HG03045 (cell line): ENCODE data around the gene RND1.

ENCODE experiments used
- ATAC-seq: cut with Tn5 transposase; IDR thresholded peaks from one replicate; pipeline ENCODE4 v1.9.1; 2021; ENCODE audit warnings: mild to moderate bottlenecking, moderate library complexity; ENCODE audit not compliant: unreplicated experiment

The RND1 gene

DNA sequence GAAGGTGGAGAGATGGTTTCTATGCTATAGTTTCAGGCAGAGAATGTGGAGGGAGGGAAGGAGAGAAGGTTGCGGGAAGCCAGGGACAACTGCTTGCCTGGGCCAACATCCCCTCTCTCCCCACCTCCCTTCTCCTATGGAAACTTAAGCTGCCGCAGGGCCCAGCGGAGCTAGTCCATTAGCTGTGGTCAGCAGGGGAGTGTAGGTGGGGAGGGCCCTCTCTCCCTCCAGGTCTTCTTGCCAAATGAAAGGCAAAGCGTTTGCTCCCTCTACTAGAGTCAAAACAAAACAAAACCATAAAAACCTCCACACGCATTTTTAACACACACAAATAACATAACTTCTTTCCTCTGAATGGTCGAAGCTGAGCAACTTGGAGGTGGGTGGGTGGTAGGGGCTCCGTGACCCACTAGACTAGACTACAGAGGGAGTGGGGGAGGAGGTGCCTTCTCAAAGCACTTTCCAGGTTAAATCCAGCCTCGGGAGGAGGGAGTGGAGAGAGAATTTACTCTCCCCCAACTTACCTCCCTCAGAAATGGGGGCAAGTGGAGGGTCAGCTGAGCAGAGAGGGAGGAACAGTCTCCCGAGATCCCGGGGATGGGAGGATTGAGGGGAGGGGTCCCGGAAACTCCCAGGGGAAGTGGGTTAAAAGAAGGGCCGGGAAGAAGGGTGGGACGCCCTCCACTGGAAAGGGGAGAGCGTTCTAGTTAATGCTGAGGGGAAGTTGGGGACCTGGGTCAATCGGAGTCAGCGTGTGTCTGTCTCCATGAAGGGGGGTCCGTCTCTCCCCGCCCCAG, 52.0 kb downstream of the RND1 start:
- ATAC-seq, result no peak

DNA sequence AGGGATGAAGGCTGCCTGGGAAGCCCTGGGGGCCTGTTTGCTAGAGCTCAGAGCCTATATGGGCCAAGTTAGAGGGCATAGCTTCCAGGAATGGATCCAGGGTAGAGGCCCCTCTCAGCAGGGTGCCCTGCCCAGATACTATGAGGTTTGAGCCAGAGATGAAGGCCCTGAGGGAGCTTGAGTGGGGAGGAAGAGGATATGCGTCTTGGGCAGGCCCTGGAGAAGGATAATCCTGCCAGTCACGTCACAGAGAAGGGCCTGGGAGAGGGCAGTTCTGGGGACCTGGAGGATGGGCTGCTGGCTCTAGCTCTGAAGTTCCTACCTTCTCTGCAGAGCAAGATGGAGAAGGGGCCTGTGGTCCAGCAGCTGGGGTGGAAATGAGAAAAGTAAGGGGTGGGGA, 53.3 kb downstream of the RND1 start:
- no peak for ATAC-seq

DNA sequence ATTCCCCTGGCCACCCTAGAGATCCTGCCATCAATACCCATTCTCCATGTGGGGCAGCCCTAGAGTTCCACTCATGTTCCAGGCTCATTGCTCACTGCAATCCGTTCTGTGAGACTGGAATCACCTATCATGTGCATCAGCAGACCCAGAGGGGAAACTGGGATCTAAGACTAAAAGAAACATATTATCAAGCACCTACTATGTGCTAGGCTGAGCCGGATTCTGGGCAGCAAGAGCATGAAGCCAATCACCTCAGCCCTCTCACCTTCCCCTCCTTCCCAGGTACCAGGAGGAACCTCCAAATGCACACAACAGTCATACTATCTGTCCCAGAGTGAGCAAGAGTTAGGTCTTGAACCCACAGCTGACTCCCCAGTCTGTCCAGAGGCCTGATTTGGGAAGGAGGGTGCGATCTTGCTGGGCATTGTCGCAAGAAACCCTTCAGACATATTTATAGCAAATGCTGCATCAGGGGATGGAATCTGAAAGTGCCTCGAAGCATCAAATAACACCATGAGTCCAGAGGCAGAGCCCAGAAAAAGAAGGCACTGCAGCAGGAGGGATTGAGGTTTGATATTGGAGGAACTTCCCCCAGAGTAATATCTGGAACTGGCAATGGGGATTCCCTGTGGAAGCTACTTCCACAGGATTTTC, 54.1 kb downstream of the RND1 start:
- ATAC-seq, result no peak

DNA sequence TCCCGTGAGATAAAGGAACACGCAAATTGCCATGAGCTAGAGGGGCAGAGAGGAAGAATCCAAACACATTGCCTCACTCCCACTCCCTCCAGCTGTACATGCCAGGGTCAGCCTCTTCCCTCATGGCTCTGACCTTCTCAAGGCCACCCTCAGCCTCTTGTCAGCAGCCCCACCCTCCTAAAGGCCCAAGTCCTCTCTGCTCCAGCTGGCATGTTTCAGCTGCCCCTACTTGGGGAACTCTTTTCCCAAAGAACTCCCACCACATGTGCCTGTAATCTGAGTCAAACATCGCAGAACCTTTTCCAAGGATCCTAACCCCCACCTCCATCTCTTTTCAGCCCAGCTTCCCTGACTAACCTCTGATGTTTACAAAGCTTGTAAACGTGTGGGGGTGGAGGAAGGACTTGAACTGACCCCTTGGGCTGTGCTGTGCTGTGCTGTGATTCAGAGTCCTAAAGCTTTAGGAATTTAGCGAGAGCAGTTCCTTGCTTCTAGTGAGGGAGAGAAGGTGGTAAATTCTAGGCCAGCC, 54.7 kb downstream of the RND1 start:
- no peak for ATAC-seq

DNA sequence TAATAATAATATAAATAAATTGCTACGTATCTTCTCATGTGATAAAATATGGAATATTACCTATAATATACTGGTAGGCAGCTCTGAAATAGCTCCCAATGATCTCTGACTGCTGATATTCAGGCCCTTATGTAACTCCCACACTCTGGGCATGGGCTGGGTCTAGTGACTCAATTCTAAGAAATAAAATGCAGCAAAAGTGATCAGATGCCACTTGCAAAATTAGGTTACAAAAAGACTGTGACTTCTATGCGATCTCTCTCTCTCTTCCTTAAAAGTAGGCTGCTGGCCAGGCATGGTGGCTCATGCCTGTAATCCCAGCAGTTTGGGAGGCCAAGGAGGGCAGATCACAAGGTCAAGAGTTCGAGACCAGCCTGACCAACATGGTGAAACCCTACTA, 57.7 kb downstream of the RND1 start:
- no peak for ATAC-seq
